ENCODE measurements around the gene UGT3A1. TPM values are rescaled to one million over a fixed set of nuclear protein-coding genes. Genes with fewer than 3 reads are reported as not detected.
"Not testable (repeated sequence)": the region's sequence is repeated elsewhere in the genome, so short reads cannot be mapped to it uniquely, and the experiment has no call there.

The UGT3A1 gene
- total RNA-seq, 4 donors from 2014 or later, result 0.42 to 4.6 (median 2.1) TPM

DNA sequence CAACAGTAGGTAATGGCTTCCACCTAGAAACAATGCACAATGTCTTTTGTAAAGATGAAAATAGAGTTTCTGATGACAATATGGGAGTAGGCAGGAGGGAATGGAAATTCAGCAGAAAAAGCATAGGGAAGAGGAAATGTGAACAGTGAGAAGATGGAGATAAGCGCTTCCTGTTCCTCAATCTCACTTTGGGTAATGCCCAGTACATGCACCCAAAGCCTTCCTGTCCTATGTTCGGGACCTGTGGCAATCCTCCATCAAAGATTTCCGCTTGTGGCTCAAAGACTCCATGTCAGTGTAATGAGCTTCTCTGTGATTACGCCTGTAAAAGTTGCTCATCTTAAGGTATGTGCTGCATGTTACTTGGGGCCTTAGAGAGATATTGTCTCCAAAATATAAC is 2.7 kb downstream of the UGT3A1 start:
- Histone ChIP-seq H3K27me3 (no peaks in the 10 kb centered on the region), H3K4me1 (peaks cover 0 to 11% of the 10 kb centered on the region in 2 donors), H3K27ac (no peak overlapping the region), H3K36me3 (no peaks in the 10 kb centered on the region), H3K4me3 (no peak overlapping the region), H3K9me3 (no peaks in the 10 kb centered on the region)
- no peak for TF ChIP-seq POLR2A (IDR thresholded peaks at IDR 0.05)
- TF ChIP-seq, protein P1, sequence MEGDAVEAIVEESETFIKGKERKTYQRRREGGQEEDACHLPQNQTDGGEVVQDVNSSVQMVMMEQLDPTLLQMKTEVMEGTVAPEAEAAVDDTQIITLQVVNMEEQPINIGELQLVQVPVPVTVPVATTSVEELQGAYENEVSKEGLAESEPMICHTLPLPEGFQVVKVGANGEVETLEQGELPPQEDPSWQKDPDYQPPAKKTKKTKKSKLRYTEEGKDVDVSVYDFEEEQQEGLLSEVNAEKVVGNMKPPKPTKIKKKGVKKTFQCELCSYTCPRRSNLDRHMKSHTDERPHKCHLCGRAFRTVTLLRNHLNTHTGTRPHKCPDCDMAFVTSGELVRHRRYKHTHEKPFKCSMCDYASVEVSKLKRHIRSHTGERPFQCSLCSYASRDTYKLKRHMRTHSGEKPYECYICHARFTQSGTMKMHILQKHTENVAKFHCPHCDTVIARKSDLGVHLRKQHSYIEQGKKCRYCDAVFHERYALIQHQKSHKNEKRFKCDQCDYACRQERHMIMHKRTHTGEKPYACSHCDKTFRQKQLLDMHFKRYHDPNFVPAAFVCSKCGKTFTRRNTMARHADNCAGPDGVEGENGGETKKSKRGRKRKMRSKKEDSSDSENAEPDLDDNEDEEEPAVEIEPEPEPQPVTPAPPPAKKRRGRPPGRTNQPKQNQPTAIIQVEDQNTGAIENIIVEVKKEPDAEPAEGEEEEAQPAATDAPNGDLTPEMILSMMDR (IDR thresholded peaks at IDR 0.05 in 4 of 5, conservative IDR thresholded peaks at IDR 0.05 in 1 of 5), result no peak
- ATAC-seq, result no peak
- DNase-seq, result no peak
- intact Hi-C loops (cut with DNase I; ENCODE audit: low total_unique reads) (no loop called here), in situ Hi-C loops (cut with MboI; ENCODE audit: low sequenced_read_pairs in 4 of 4) (no loop called here)

DNA sequence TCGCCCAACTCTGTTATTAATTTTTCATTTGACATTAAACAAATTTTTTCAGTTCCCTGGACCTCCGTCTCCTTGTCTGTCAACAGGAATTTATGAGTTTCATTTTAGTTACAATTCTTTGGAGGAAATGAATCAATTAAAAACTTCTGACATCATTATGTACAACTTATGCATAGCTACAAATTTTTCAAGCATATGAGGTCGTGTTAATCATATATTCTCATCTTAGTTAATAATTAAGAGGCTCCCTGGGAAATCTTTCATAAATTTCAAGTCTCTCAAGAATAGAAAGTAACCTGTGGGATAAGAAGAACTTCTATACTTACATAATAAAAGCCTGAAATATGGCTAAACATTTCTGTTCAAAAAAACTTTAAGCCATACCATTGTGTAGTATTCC is 3.4 kb downstream of the UGT3A1 start:
- H3K4me1 ChIP-seq, result peaks cover 0 to 11% of the 10 kb centered on the region in 2 donors
- H3K4me3 ChIP-seq, result no peak overlapping the region
- no peak overlapping the region for H3K27ac ChIP-seq
- in situ Hi-C loops (cut with MboI; ENCODE audit: low sequenced_read_pairs in 4 of 4) (no loop called here), intact Hi-C loops (cut with DNase I; ENCODE audit: low total_unique reads) (no loop called here)
- TF ChIP-seq POLR2A (IDR thresholded peaks at IDR 0.05), result no peak
- TF ChIP-seq, protein P1 (IDR thresholded peaks at IDR 0.05 in 4 of 5, conservative IDR thresholded peaks at IDR 0.05 in 1 of 5), result no peak
- DNase-seq (no peak), ATAC-seq (no peak)
- no peaks in the 10 kb centered on the region for H3K36me3 ChIP-seq
- H3K9me3 ChIP-seq, result no peaks in the 10 kb centered on the region
- H3K27me3 ChIP-seq, result no peaks in the 10 kb centered on the region

DNA sequence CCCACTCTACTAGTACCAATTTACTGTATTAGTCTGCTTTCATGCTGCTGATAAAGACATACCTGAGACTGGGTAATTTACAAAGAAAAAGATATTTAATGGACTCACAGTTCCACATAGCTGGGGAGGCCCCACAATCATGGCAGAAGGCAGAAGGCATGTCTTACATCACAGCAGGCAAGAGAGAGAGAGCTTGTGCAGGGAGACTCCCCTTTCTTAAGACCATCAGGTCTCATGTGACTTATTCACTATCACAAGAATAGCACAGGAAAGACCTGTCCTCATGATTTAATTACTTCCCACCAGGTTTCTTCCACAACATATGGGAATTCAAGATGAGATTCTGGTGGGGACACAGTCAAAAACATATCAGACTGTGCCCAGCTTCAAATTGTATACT is 11.5 kb downstream of the UGT3A1 start:
- DNase-seq, result no peak
- no peak for TF ChIP-seq POLR2A (IDR thresholded peaks at IDR 0.05)
- TF ChIP-seq, protein P1 (IDR thresholded peaks at IDR 0.05 in 4 of 5, conservative IDR thresholded peaks at IDR 0.05 in 1 of 5), result no peak
- in situ Hi-C loops (cut with MboI; ENCODE audit: low sequenced_read_pairs in 4 of 4) (no loop called here), intact Hi-C loops (cut with DNase I; ENCODE audit: low total_unique reads) (no loop called here)
- H3K27ac ChIP-seq, result no peak overlapping the region
- H3K9me3 ChIP-seq, result no peaks in the 10 kb centered on the region
- no peak overlapping the region for H3K4me3 ChIP-seq
- no peak for ATAC-seq
- H3K27me3 ChIP-seq, result no peaks in the 10 kb centered on the region
- no peaks in the 10 kb centered on the region for H3K36me3 ChIP-seq
- H3K4me1 ChIP-seq, result no peaks in the 10 kb centered on the region

DNA sequence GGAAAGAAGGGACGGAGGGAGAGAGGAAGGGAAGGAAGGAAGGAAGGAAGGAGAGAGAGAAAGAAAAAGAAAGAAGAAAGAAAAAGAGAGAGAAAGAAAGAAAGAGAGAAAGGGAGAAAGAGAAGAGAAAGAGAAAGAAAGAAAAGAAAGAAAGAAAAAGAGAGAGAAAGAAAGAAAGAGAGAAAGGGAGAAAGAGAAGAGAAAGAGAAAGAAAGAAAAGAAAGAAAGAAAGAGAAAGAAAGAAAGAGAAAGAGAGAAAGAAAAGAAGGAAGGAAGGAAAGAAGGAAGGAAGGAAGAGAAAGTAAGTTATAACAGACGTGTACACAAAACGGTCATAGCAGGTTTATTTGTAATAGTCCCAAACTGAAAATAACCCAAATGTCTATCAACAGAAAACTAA is 14.3 kb downstream of the UGT3A1 start:
- H3K4me1 ChIP-seq; in situ Hi-C loops (cut with MboI; ENCODE audit: low sequenced_read_pairs in 4 of 4); H3K4me3 ChIP-seq; H3K27ac ChIP-seq; H3K9me3 ChIP-seq; ATAC-seq; H3K36me3 ChIP-seq; DNase-seq; intact Hi-C loops (cut with DNase I; ENCODE audit: low total_unique reads); H3K27me3 ChIP-seq: not testable (repeated sequence)

DNA sequence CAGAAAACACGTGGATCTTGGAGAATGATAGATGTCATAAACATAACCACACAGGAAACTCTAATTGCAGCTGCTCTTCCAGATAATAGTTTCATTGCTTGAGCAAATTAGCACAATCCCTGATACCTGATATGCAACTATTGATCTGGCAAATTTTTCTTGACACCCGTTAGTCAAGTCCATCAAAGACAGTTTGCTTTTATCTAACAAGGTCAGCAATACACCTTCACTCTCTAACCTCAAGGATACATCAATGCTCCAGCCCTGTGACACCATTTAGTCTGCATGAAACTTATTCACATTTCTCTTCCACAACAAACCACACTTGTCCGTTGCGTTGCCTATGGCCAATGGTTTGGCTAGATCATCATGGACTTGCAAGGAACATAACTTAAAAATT is 16.6 kb downstream of the UGT3A1 start:
- no peak for DNase-seq
- ATAC-seq, result no peak
- H3K27me3 ChIP-seq, result no peaks in the 10 kb centered on the region
- no peaks in the 10 kb centered on the region for H3K4me1 ChIP-seq
- H3K9me3 ChIP-seq, result no peaks in the 10 kb centered on the region
- no peaks in the 10 kb centered on the region for H3K36me3 ChIP-seq
- intact Hi-C loops (cut with DNase I; ENCODE audit: low total_unique reads) (no loop called here), in situ Hi-C loops (cut with MboI; ENCODE audit: low sequenced_read_pairs in 4 of 4) (no loop called here)
- no peak for TF ChIP-seq POLR2A (IDR thresholded peaks at IDR 0.05)
- TF ChIP-seq, protein P1 (IDR thresholded peaks at IDR 0.05 in 4 of 5, conservative IDR thresholded peaks at IDR 0.05 in 1 of 5), result no peak
- H3K27ac ChIP-seq, result no peak overlapping the region
- no peak overlapping the region for H3K4me3 ChIP-seq
